OCI-LY1 (cell line): Measurements from ENCODE around the gene IRF2.

ENCODE experiments used
- H2AFZ ChIP-seq: fragments of 200-600 bp; sonication (generic), shearing (Covaris generic); 2 replicates; pipeline ENCODE4 v1.6.0; 2014; ENCODE audit warnings: antibody characterized with exemption, mild to moderate bottlenecking, low read length
- H3F3A ChIP-seq: fragments of 200-600 bp; sonication (generic), shearing (Covaris generic); 2 replicates; pipeline ENCODE4 v1.6.0; 2014; ENCODE audit warnings: mild to moderate bottlenecking, antibody characterized with exemption, low read length, moderate library complexity; ENCODE audit not compliant: insufficient read depth
- H3K27ac ChIP-seq: fragments of 200-600 bp; sonication (generic); 2 replicates; pipeline ENCODE4 v1.5.1; 2014; ENCODE audit warnings: low read length, mixed run types, mild to moderate bottlenecking, low read depth; ENCODE audit not compliant: poor library complexity, severe bottlenecking
- H3K27me3 ChIP-seq: fragments of 200-600 bp; sonication (generic); 2 replicates; pipeline ENCODE4 v1.6.0; 2014; ENCODE audit warnings: antibody characterized with exemption, mild to moderate bottlenecking, low read length, moderate library complexity; ENCODE audit not compliant: insufficient read depth
- H3K36me3 ChIP-seq: fragments of 200-600 bp; sonication (generic); 2 replicates; pipeline ENCODE4 v1.6.1; 2014; ENCODE audit warnings: mild to moderate bottlenecking, antibody characterized with exemption, low read length, moderate library complexity, mixed read lengths; ENCODE audit not compliant: insufficient read depth
- H3K4me1 ChIP-seq: fragments of 200-600 bp; sonication (generic); 2 replicates; pipeline ENCODE4 v1.5.1; 2014; ENCODE audit warnings: mild to moderate bottlenecking, low read length, moderate library complexity; ENCODE audit not compliant: insufficient read depth, severe bottlenecking
- H3K4me2 ChIP-seq: fragments of 200-600 bp; sonication (generic), shearing (Covaris generic); 2 replicates; pipeline ENCODE4 v1.6.1; 2014; ENCODE audit warnings: low read length
- H3K4me3 ChIP-seq: fragments of 200-600 bp; sonication (generic); 2 replicates; pipeline ENCODE4 v1.5.1; 2014; ENCODE audit warnings: low read length, low read depth, mild to moderate bottlenecking, mixed read lengths; ENCODE audit not compliant: poor library complexity, severe bottlenecking
- H3K79me2 ChIP-seq: fragments of 200-600 bp; shearing (Covaris generic); 2 replicates; pipeline ENCODE4 v1.6.1; 2016; ENCODE audit warnings: mixed run types, low read length, mixed read lengths; ENCODE audit not compliant: insufficient read depth
- H3K9ac ChIP-seq: fragments of 200-600 bp; sonication (generic), shearing (Covaris generic); 2 replicates; pipeline ENCODE4 v1.6.1; 2014; ENCODE audit warnings: mild to moderate bottlenecking, low read length, mixed read lengths
- H3K9me2 ChIP-seq: fragments of 200-600 bp; sonication (generic), shearing (Covaris generic); 2 replicates; pipeline ENCODE4 v1.6.1; 2014; ENCODE audit warnings: low read depth, mild to moderate bottlenecking, low read length, mixed read lengths
- H3K9me3 ChIP-seq: fragments of 200-600 bp; shearing (Covaris generic); 2 replicates; pipeline ENCODE4 v1.6.1; 2014; ENCODE audit warnings: low read length, mixed read lengths
- H4K20me1 ChIP-seq: fragments of 200-600 bp; sonication (generic), shearing (Covaris generic); 2 replicates; pipeline ENCODE4 v1.6.0; 2016; ENCODE audit warnings: mild to moderate bottlenecking, low read length; ENCODE audit not compliant: insufficient read depth
- EZH2 ChIP-seq: fragments of 200-600 bp; sonication (generic), shearing (Covaris generic); IDR thresholded peaks from 2 replicates; pipeline ENCODE4 v1.8.0; 2017; ENCODE audit warnings: borderline replicate concordance, mixed run types, mild to moderate bottlenecking, antibody characterized with exemption, low read length, moderate library complexity, mixed read lengths
- TF ChIP-seq, protein P1 (sequence below): fragments of 200-600 bp; sonication (generic), shearing (Covaris generic); IDR thresholded peaks from 2 replicates; pipeline ENCODE4 v1.5.1; 2017; ENCODE audit warnings: mild to moderate bottlenecking, antibody characterized with exemption, low read length, moderate library complexity, mixed read lengths

IRF2 gene

DNA sequence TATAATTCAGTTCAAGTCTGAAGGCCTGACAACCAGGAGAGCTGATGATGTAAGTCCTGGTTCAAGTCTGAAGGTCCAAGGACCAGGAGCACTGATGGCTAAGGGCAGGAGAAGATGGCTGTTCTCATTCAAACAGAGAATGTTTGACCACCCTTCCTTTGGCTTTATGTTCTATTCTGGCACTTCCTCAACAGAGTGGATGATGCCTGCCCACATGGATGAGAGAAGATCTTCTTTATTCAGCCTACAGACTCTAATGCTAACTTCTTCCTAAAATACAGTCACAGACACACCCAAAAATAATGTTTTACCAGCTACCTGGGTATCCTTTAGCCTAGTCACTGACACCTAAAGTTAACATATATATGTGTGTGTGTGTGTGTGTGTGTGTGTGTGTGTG is 25.6 kb upstream of the IRF2 start:
- no peaks in the 10 kb centered on the region for H3K9me3 ChIP-seq
- no peak overlapping the region for H3K4me3 ChIP-seq
- no peaks in the 10 kb centered on the region for H3K9me2 ChIP-seq
- H3K4me1 ChIP-seq, result peaks cover 20% of the 10 kb centered on the region
- no peak overlapping the region for H3K4me2 ChIP-seq
- H3K79me2 ChIP-seq, result no peaks in the 10 kb centered on the region
- H3K27me3 ChIP-seq, result no peaks in the 10 kb centered on the region
- H3K36me3 ChIP-seq, result no peaks in the 10 kb centered on the region
- no peak overlapping the region for H3K9ac ChIP-seq
- TF ChIP-seq, protein P1, sequence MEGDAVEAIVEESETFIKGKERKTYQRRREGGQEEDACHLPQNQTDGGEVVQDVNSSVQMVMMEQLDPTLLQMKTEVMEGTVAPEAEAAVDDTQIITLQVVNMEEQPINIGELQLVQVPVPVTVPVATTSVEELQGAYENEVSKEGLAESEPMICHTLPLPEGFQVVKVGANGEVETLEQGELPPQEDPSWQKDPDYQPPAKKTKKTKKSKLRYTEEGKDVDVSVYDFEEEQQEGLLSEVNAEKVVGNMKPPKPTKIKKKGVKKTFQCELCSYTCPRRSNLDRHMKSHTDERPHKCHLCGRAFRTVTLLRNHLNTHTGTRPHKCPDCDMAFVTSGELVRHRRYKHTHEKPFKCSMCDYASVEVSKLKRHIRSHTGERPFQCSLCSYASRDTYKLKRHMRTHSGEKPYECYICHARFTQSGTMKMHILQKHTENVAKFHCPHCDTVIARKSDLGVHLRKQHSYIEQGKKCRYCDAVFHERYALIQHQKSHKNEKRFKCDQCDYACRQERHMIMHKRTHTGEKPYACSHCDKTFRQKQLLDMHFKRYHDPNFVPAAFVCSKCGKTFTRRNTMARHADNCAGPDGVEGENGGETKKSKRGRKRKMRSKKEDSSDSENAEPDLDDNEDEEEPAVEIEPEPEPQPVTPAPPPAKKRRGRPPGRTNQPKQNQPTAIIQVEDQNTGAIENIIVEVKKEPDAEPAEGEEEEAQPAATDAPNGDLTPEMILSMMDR, result no peak
- no peak for TF ChIP-seq EZH2
- H2AFZ ChIP-seq, result no peak overlapping the region
- no peaks in the 10 kb centered on the region for H4K20me1 ChIP-seq
- H3K27ac ChIP-seq, result no peak overlapping the region
- H3F3A ChIP-seq, result no peaks in the 10 kb centered on the region

DNA sequence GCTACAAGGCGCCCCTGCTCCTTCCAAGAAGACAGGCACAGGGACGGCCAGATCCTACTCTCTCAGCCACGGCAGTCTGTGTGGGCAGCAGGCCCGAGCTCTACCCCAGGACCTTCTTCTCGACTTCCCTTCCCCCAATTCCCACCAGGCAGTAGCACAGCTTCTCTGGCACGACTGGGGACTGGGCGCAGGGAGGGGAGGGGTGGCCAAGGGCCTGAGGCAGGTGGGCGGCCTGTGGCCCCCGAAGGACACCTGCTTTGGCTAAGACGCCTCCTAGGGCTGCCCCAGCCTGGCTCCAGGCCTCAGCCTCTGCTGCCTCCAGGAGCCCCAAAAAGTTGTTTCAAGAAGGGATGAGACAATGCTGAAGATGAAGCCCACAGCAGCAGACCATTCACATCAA is 24.2 kb upstream of the IRF2 start:
- Histone ChIP-seq H3K36me3 (no peaks in the 10 kb centered on the region), H3K79me2 (no peaks in the 10 kb centered on the region), H3K4me2 (no peak overlapping the region), H3K27ac (no peak overlapping the region), H3K9me2 (no peaks in the 10 kb centered on the region), H2AFZ (no peak overlapping the region), H3K4me3 (no peak overlapping the region), H4K20me1 (no peaks in the 10 kb centered on the region), H3F3A (no peaks in the 10 kb centered on the region), H3K9me3 (no peaks in the 10 kb centered on the region), H3K9ac (no peak overlapping the region), H3K27me3 (no peaks in the 10 kb centered on the region), H3K4me1 (peaks cover 9% of the 10 kb centered on the region)
- TF ChIP-seq, protein P1, result no peak
- TF ChIP-seq EZH2, result no peak

DNA sequence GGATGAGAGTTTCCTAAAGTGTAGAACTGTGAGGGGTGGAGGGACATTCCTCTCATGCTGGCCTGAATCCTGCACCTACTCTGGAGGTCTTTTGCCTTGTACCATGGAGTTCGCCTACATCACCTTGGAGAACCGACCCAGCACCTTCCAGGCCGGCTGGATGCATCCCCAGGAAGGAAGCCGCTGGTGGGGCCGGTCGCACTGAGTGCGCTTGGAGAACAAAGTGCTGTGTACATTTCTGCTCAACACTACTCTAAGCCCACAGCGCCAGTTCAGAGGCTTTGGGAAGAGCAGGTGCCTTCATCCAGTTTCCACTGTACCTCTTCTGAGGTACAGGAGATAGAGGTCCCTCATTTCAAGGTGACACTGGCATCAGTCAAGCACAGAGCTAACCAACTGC is 15.4 kb upstream of the IRF2 start:
- no peaks in the 10 kb centered on the region for H3K27me3 ChIP-seq
- no peaks in the 10 kb centered on the region for H4K20me1 ChIP-seq
- H3K9ac ChIP-seq, result no peak overlapping the region
- H3K9me2 ChIP-seq, result no peaks in the 10 kb centered on the region
- H3K4me3 ChIP-seq, result no peak overlapping the region
- H3K4me2 ChIP-seq, result no peak overlapping the region
- no peaks in the 10 kb centered on the region for H3K4me1 ChIP-seq
- H3K27ac ChIP-seq, result no peak overlapping the region
- H2AFZ ChIP-seq, result no peak overlapping the region
- H3K9me3 ChIP-seq, result no peaks in the 10 kb centered on the region
- H3F3A ChIP-seq, result no peaks in the 10 kb centered on the region
- no peaks in the 10 kb centered on the region for H3K36me3 ChIP-seq
- TF ChIP-seq, protein P1, result no peak
- TF ChIP-seq EZH2, result no peak
- H3K79me2 ChIP-seq, result no peaks in the 10 kb centered on the region
